Stimulated activated CD4-positive, alpha-beta T cell treated with anti-CD3 and anti-CD28 coated beads, Interleukin-4, amount 100 ng/mL, for 48 hours (primary cell): ENCODE measurements around the gene WBP2.
"Not testable (repeated sequence)": the region's sequence is repeated elsewhere in the genome, so short reads cannot be mapped to it uniquely, and the experiment has no call there.

Experiments used
- DNase-seq, 2 donors: peaks; one replicate each; pipeline ENCODE4 v3.0.0-alpha.2; 2020; ENCODE audit warnings: low read depth in 2 of 2

The WBP2 gene

GRCh38 chr17:75868730-75869281, 13.7 kb upstream of the WBP2 start:
- DNase-seq = not testable (repeated sequence)

DNA sequence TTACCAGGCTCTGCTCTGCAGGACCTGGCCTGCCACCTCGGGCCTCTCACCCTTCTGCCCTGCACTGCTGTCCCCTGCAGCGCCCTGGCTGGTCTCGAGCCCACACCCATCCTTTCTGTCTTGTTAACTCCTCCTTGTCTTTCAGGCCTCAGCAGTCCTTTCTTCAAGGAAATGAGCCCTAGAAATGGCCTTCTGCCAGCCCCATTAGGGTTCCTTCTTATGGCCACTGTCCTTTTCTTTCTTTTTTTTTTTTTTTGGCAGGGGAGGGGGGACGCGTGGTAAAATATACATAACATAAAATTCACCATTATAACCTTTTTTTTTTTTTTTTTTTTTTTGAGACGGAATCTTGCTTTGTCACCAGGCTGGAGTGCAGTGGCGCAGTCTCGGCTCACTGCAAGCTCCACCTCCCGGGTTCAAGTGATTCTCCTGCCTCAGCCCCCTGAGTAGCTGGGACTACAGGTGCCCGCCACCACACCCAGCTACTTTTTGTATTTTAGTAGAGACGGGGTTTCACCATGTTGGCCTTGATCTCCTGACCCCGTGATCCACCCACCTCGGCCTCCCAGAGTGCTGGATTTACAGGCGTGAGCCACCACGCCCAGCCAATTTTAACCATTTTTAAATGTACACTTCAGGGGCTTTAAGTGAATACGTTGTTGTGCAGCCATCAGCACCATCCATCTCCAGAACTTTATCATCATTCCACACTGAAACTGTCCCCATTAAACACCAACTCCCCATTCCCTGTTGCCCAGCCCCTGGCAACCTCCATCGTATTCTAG, 10.5 kb upstream of the WBP2 start:
- not testable (repeated sequence) for DNase-seq

DNA sequence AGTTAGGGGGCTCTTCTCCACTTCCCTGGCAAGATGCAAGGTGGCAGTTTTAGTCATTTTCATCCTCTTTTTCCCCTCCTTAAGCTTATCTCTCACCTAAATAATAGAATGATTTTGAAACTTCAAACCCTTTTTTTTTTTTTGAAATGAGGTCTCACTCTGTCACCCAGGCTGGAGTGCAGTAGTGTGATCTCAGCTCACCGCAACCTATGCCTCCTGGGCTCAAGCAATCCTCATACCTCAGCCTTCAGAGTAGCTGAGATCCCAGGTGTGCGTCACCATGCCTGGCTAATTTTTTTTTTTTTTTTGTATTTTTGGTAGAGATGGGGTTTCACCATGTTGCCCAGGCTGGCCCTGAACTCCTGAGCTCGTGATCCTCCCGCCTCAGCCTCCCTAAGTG, 9.8 kb upstream of the WBP2 start:
- DNase-seq = not testable (repeated sequence)

DNA sequence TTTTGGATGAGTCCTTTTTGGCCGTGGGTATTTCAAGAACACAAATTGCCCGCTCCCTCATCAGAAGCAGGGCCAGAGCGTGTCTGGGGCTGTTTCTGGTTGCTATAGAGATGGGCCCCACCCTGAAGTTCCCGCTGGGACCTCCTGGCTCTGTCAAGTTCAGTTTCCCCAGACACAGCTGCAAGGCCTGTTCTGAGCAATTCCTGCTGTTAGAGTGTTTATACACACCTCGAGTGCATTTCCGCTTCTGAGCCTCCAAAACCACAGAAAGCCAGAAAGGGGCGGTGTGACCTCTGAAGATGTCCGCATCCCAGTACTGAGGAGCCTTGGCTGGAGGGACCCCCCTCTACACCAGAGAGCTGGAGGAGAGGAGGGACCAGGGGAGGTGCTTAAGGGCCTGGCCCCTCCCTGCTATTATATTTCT, 9.3 kb upstream of the WBP2 start:
- DNase-seq = peak in 1 of 2 donors; percentile 25

- DNase-seq = no peak
Measured at GRCh38 chr17:75861927-75862317, 6.8 kb upstream of the WBP2 start.

DNA sequence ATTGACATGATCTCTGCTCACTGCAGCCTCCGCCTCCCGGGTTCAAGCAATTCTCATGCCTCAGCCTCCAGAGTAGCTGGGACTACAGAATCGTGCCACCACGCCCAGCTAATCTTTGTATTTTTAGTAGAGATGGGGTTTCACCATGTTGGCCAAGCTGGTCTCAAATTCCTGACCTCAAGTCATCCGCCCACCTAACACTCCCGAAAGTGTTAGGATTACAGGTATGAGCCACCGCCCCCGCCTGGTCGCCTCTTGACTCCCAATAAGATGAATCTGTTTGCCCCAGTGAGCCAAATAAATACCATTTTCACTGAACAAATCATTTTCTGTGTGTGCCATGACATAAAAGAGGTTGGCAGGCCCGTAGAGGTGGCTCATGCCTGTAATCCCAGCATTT, 4.2 kb upstream of the WBP2 start:
- DNase-seq = not testable (repeated sequence)

DNA sequence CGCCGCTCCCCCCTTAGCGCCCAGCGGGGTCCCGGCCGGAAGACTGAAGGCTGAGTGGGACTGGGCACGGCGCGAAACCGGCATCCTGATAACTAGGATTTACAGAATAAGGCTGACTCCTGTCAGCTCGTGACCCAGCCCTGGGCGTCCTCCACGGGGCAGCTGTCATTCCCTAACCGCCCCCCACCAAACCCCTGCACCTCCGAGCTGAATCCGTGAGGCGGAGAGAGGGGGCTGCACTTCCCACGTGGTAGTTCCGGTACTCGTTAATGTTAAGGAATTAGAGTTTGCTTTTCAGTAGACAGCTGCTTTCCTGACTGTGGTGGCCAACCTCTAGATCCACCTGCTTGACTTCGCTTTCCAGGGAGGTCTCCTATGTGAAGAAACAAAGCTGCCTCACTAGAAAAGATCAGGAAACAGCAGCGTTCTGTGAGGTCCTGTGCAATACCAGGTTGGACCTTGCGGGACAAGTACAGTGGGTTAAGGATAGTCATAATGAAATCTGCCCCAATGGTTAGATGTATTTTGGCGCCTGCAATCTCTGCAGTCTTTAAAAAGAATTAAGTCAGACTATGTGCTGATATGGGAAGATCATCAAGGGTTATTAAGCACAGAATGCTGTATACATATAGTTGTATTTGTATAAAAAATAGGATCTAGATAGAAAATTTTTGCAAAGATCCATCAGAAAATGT, 1.1 kb upstream of the WBP2 start:
- DNase-seq = no peak

- no peak for DNase-seq
Measured at GRCh38 chr17:75854881-75855309, 240 bp downstream of the WBP2 start.

- DNase-seq = no peak
Measured at GRCh38 chr17:75854101-75854748, 910 bp downstream of the WBP2 start.

GRCh38 chr17:75853433-75853832, 1.7 kb downstream of the WBP2 start:
- no peak for DNase-seq

- DNase-seq = not testable (repeated sequence)
Measured at GRCh38 chr17:75851693-75851991, 3.5 kb downstream of the WBP2 start.

DNA sequence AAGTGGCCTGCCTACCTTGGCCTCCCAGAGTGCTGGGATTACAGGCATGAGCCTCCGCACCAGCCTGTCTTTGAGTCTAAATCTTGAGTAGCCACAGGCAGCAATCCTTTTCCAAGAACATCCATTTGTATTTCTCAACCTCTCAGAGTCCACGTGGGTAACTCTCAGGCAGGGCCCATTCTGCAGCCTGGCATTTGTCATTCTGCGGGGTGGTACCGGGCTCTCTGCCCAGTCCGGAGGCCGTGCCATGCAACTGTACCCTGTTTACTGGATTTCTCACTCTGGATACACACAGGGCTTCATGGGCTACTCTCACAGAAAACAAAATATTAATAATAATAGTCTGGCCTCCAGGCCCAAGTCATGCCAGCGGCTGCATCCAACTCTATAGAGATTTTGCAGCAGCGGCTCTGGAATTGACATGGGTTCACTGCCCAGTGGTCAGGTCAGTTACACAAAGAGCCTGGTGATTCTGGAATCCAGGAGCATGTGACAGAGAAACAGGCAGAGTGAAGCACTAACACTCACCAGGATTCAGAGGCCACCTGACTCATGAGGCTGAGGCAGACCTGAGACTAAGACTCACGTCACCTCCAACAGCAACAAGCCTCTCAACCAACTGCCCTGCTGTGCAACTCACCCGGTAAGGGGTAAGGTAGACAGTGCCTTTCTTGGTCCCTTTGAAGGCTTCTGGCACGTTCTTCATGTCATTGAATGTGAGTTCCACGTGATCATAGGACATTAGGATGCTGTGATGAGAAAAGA, 4.0 kb downstream of the WBP2 start:
- DNase-seq = no peak

- no peak for DNase-seq
Measured at GRCh38 chr17:75849724-75850123, 5.4 kb downstream of the WBP2 start.

DNA sequence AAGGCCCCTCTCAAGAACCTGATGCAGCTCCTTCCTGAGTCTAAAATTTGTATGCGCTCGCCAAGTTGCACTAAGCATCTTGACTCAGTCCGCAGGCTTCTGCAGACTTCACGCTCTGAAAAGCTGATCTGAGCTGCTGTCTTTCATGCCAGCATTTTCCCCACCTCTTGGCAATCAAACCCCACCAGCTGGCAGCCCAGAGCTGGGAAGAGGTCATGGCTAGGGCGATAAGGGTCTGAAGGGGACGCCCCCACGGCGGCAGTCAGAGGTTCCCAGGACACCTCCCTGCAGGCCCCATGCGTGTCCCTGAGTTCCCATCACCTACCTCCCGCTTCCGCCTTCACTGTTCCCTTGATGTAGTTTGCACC, 5.9 kb downstream of the WBP2 start:
- DNase-seq = no peak

- peak; percentile 79 to 89 for DNase-seq
Measured at GRCh38 chr17:75848523-75849278, 6.4 kb downstream of the WBP2 start.

- DNase-seq = no peak
Measured at GRCh38 chr17:75847614-75848522, 7.3 kb downstream of the WBP2 start.

- DNase-seq = no peak
Measured at GRCh38 chr17:75846692-75847613, 8.2 kb downstream of the WBP2 start.

DNA sequence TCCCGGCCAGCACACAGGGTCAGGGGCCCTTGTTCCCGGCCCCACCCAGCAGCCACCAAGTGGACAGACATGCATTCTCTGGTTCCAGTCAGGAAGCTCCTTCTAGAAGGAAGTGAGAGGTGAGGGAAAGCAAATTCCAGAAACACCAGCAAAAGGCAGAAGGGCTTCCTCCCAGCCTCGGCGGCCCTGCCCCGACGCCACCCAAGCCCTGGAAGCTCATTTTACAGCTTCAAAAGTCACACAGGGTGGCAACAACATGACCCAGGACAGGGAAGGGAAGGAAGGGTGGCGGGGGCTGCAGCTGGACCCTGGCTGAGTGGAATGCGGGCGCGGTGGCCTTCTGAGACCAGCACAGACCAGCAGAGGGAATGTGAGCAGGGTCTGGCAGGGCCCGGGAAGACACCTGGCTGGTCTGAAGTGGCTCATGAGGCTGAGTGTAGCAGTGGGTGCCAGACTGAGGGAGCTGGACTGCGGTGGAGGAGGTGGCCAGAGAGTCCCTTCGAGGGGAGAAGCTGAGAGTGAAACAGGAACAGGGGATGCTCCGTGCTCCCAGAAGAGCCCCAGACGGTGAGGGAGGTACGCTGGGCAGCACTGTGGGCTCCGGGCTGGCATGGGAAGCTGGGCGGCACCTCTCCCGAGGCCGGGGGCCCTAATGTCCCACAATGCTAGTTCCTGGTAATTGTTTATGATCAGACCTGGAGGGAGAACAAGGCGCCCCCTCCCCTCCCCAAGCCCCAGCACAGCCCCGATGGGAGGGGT, 9.0 kb downstream of the WBP2 start:
- no peak for DNase-seq
